KBM-7 (cell line): ENCODE measurements around the gene EMP1.

Experiments
- DNase-seq: peaks from one replicate; pipeline ENCODE4 v3.0.0-alpha.2; 2015
- in situ Hi-C: fragments of 300-500 bp; cut with MboI; formaldehyde crosslinking; loops from 2 replicates; pipeline ENCODE4 v1.14.3; 2020; ENCODE audit warnings: low sequenced_read_pairs, low pct_unique_long_range_greater_than_20kb, mixed read lengths

Gene EMP1

GRCh38 chr12:13196130-13196921, at the start of gene EMP1:
Gene EMP1 (plus strand): TSS chr12:13196726. CDS start chr12:13211511, 14,785 bp downstream.
- in situ Hi-C loops: no loop called here
- peak; percentile 94 for DNase-seq

- in situ Hi-C loops: no loop called here
- peak; percentile 81 for DNase-seq
Measured at GRCh38 chr12:13147688-13148484, 48.6 kb upstream of the EMP1 start.

GRCh38 chr12:13148485-13148847, 48.1 kb upstream of the EMP1 start:
- in situ Hi-C loops: no loop called here
- no peak for DNase-seq

- in situ Hi-C loops: no loop called here
Measured at GRCh38 chr12:13149411-13149810, 47.1 kb upstream of the EMP1 start.

GRCh38 chr12:13152281-13152680, 44.2 kb upstream of the EMP1 start:
- no peak for DNase-seq
- in situ Hi-C loops: no loop called here

More at GRCh38 chr12:13149411-13149810, 47.1 kb upstream of the EMP1 start:
- no peak for DNase-seq

GRCh38 chr12:13152756-13153155, 43.8 kb upstream of the EMP1 start:
- in situ Hi-C loops: no loop called here
- DNase-seq: no peak

GRCh38 chr12:13153180-13153579, 43.3 kb upstream of the EMP1 start:
- in situ Hi-C loops: no loop called here
- DNase-seq: no peak

- no peak for DNase-seq
Measured at GRCh38 chr12:13154027-13154538, 42.4 kb upstream of the EMP1 start.

GRCh38 chr12:13154831-13155230, 41.7 kb upstream of the EMP1 start:
- in situ Hi-C loops: no loop called here
- no peak for DNase-seq

More at GRCh38 chr12:13154027-13154538, 42.4 kb upstream of the EMP1 start:
- in situ Hi-C loops: no loop called here

- peak; percentile 31 for DNase-seq
- in situ Hi-C loops: no loop called here
Measured at GRCh38 chr12:13156277-13156676, 40.2 kb upstream of the EMP1 start.

GRCh38 chr12:13161172-13161571, 35.4 kb upstream of the EMP1 start:
- in situ Hi-C loops: no loop called here
- DNase-seq: no peak

GRCh38 chr12:13162904-13163303, 33.6 kb upstream of the EMP1 start:
- no peak for DNase-seq
- in situ Hi-C loops: no loop called here

GRCh38 chr12:13163868-13164635, 32.5 kb upstream of the EMP1 start:
- in situ Hi-C loops: no loop called here

GRCh38 chr12:13164921-13165616, 31.5 kb upstream of the EMP1 start:
- in situ Hi-C loops: no loop called here
- no peak for DNase-seq

More at GRCh38 chr12:13163868-13164635, 32.5 kb upstream of the EMP1 start:
- DNase-seq: no peak

- DNase-seq: peak; percentile 80
- in situ Hi-C loops: no loop called here
Measured at GRCh38 chr12:13165617-13166041, 30.9 kb upstream of the EMP1 start.

GRCh38 chr12:13167226-13167625, 29.3 kb upstream of the EMP1 start:
- in situ Hi-C loops: no loop called here
- DNase-seq: no peak

GRCh38 chr12:13167906-13168305, 28.6 kb upstream of the EMP1 start:
- no peak for DNase-seq
- in situ Hi-C loops: no loop called here

- in situ Hi-C loops: no loop called here
- DNase-seq: no peak
Measured at GRCh38 chr12:13169272-13169671, 27.3 kb upstream of the EMP1 start.
